Testis (tissue), 3 donors: ENCODE data around the gene LMAN2L. TPM values are rescaled to one million over a fixed set of nuclear protein-coding genes. Genes with fewer than 3 reads are reported as not detected.

Experiments used
- DNase-seq: peaks from one replicate; pipeline ENCODE4 v3.0.0-alpha.2; 2019
- H3K27ac ChIP-seq, 2 donors: fragments of 200-600 bp; sonication (generic); one replicate each; pipeline ENCODE4 v1.5.1; 2019
- H3K27me3 ChIP-seq: fragments of 200-600 bp; sonication (generic); one replicate; pipeline ENCODE4 v1.5.1; 2019
- H3K36me3 ChIP-seq: fragments of 200-600 bp; sonication (generic); one replicate; pipeline ENCODE4 v1.5.1; 2017; ENCODE audit warnings: low read depth; ENCODE audit errors: missing control alignments
- H3K4me1 ChIP-seq: fragments of 200-600 bp; sonication (generic); one replicate; pipeline ENCODE4 v1.5.1; 2019
- H3K4me3 ChIP-seq, 2 donors: fragments of 200-600 bp; sonication (generic); one replicate each; pipeline ENCODE4 v1.5.1; 2017 to 2019
- H3K9me3 ChIP-seq: fragments of 200-600 bp; sonication (generic); one replicate; pipeline ENCODE4 v1.5.1; 2017
- CTCF ChIP-seq, 3 experiments: fragments of 450-650 bp in 2 of 3; fragments of 200-600 bp in 1 of 3; sonication (generic) in 1 of 3; IDR thresholded peaks; one replicate each; pipeline ENCODE4 v1.5.1; 2016 to 2019; ENCODE audit warnings: antibody characterized with exemption in 3 of 3, mild to moderate bottlenecking in 2 of 3, moderate library complexity in 1 of 3
- POLR2A ChIP-seq: fragments of 450-650 bp; IDR thresholded peaks from one replicate; pipeline ENCODE4 v1.6.1; 2017; ENCODE audit warnings: antibody characterized with exemption, mild to moderate bottlenecking, moderate library complexity
- WGBS, 2 donors: methylation state at CpG; one replicate each; pipeline ENCODE4 v1.1.5; 2018; 5-methylcytosine and 5-hydroxymethylcytosine counted together
- intact Hi-C: fragments of 100-400 bp; cut with DNase I; formaldehyde crosslinking; loops from one replicate; pipeline ENCODE4 v1.15.1; 2023; ENCODE audit warnings: low total_unique reads
- polyA plus RNA-seq: library from polyadenylated mRNA; stranded (reverse); fragments of 350-450 nt; fragmentation: Illumina TruSeq; extraction: RNeasy Lipid Tissue Mini Kit (QIAGEN cat#74804); gene quantifications from one replicate; pipeline ENCODE4 v1.2.3, GENCODE V29; 2014; ENCODE audit warnings: low read depth, low replicate concordance; ENCODE audit not compliant: insufficient read depth
- total RNA-seq, 2 donors: library from RNA; depleted of rRNA; stranded (reverse); fragments of >200 nt; gene quantifications; one replicate each; pipeline ENCODE4 v1.2.3, GENCODE V29; 2016

Gene LMAN2L
- total and polyA plus RNA-seq, 3 donors from 2014 or later: 24.2 to 25.2 (median 24.5) TPM

- H3K4me3 ChIP-seq: no peak overlapping the region
- no peak overlapping the region for H3K27ac ChIP-seq
- intact Hi-C loops: no loop called here
- peaks cover 22% of the 10 kb centered on the region for H3K4me1 ChIP-seq
- TF ChIP-seq CTCF (IDR thresholded peaks at IDR 0.05): no peak
- TF ChIP-seq POLR2A: no peak
- H3K9me3 ChIP-seq: no peaks in the 10 kb centered on the region
- WGBS, 2 donors: 89 to 92% methylated on average over 9 of the region's 9 CpGs
- H3K27me3 ChIP-seq: no peaks in the 10 kb centered on the region
- H3K36me3 ChIP-seq: no peaks in the 10 kb centered on the region
- no peak for DNase-seq
These were observed 27.4 kb upstream of the LMAN2L start for GRCh38 chr2:96767135-96767871.

- Histone ChIP-seq H3K27me3 (no peaks in the 10 kb centered on the region), H3K4me3 (no peak overlapping the region), H3K27ac (no peak overlapping the region), H3K4me1 (peaks cover 32% of the 10 kb centered on the region), H3K36me3 (no peaks in the 10 kb centered on the region), H3K9me3 (no peaks in the 10 kb centered on the region)
- intact Hi-C loops: no loop called here
- TF ChIP-seq POLR2A: no peak
- TF ChIP-seq CTCF (IDR thresholded peaks at IDR 0.05): no peak
- 61 to 65% methylated on average over 6 to 8 of the region's 8 CpGs for WGBS, 2 donors
- no peak for DNase-seq
These were observed 24.4 kb upstream of the LMAN2L start for GRCh38 chr2:96764253-96764637.

- 38 to 41% methylated on average over 3 to 7 of the region's 7 CpGs for WGBS, 2 donors
- Histone ChIP-seq H3K27me3 (no peaks in the 10 kb centered on the region), H3K9me3 (no peaks in the 10 kb centered on the region), H3K4me1 (peaks cover 32% of the 10 kb centered on the region), H3K36me3 (no peaks in the 10 kb centered on the region), H3K4me3 (no peak overlapping the region), H3K27ac (no peak overlapping the region)
- intact Hi-C loops: no loop called here
- TF ChIP-seq CTCF (IDR thresholded peaks at IDR 0.05): peak in 1 of 3 experiments; percentile 30
- TF ChIP-seq POLR2A: no peak
- DNase-seq: no peak
These were observed 23.8 kb upstream of the LMAN2L start for GRCh38 chr2:96763511-96764252.

- DNase-seq: no peak
- no peaks in the 10 kb centered on the region for H3K27me3 ChIP-seq
- intact Hi-C loops: no loop called here
- TF ChIP-seq CTCF (IDR thresholded peaks at IDR 0.05) (no peak), POLR2A (no peak)
- 42 to 47% methylated on average over 15 of the region's 15 CpGs for WGBS, 2 donors
- peaks cover 32% of the 10 kb centered on the region for H3K4me1 ChIP-seq
- H3K27ac ChIP-seq: no peak overlapping the region
- H3K9me3 ChIP-seq: no peaks in the 10 kb centered on the region
- H3K4me3 ChIP-seq: peak overlapping the region in 1 of 2 donors; percentile 0
- no peaks in the 10 kb centered on the region for H3K36me3 ChIP-seq
These were observed 22.9 kb upstream of the LMAN2L start for GRCh38 chr2:96762529-96763311.
